Measurements from ENCODE around the gene RIMBP2.

DNA sequence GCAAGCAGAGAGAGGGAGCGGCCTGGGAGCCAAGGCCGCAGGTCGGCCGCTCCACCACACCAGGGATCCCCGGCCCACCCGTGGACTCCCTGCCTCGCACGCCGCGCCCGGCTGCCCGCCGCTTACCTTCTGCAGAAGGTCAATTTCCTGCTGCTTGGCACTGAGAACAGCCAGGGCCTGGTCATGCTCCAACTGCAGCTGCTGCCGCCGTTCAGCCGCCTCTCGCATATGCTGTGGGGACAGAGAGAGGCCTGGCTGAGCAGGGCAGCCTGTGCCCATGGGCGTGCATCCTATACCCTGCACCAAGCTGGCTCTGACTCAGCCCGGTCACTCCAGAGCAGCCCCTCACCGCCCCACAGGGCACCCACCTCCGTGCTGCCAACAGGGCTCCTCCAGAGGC lies 237.3 kb downstream of the RIMBP2 start:
- TF ChIP-seq, protein P1, sequence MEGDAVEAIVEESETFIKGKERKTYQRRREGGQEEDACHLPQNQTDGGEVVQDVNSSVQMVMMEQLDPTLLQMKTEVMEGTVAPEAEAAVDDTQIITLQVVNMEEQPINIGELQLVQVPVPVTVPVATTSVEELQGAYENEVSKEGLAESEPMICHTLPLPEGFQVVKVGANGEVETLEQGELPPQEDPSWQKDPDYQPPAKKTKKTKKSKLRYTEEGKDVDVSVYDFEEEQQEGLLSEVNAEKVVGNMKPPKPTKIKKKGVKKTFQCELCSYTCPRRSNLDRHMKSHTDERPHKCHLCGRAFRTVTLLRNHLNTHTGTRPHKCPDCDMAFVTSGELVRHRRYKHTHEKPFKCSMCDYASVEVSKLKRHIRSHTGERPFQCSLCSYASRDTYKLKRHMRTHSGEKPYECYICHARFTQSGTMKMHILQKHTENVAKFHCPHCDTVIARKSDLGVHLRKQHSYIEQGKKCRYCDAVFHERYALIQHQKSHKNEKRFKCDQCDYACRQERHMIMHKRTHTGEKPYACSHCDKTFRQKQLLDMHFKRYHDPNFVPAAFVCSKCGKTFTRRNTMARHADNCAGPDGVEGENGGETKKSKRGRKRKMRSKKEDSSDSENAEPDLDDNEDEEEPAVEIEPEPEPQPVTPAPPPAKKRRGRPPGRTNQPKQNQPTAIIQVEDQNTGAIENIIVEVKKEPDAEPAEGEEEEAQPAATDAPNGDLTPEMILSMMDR (IDR thresholded peaks at IDR 0.05) = no peak
- no peak for TF ChIP-seq POLR2AphosphoS5 (IDR thresholded peaks at IDR 0.05; ENCODE audit: insufficient read depth in 1 of 2, low read depth in 1 of 2)

All from vagina (tissue), 2 donors.